Measurements from ENCODE around the gene MEF2A. TPM values are rescaled to one million over a fixed set of nuclear protein-coding genes. Genes with fewer than 3 reads are reported as not detected.

The MEF2A gene
- total RNA-seq, 1 experiment from 2014 or later, result 21.3 TPM

GRCh38 chr15:99547517-99547916, 18.3 kb upstream of the MEF2A start:
- Histone ChIP-seq H3K9me3 (ENCODE audit: low read length) (no peaks in the 10 kb centered on the region), H3K27ac (ENCODE audit: low read length) (no peak overlapping the region), H3K9ac (ENCODE audit: low read length) (no peak overlapping the region), H2AFZ (ENCODE audit: low read length) (no peak overlapping the region), H3F3A (ENCODE audit: low read length, unreplicated experiment) (no peaks in the 10 kb centered on the region), H3K9me2 (replicated peaks; ENCODE audit: low read length) (no peaks in the 10 kb centered on the region), H3K4me3 (ENCODE audit: low read length) (no peak overlapping the region), H3K27me3 (ENCODE audit: low read length) (no peaks in the 10 kb centered on the region), H3K4me2 (ENCODE audit: low read length) (no peak overlapping the region), H3K4me1 (ENCODE audit: insufficient read depth, low read length) (no peaks in the 10 kb centered on the region), H3K36me3 (ENCODE audit: low read depth, low read length) (no peaks in the 10 kb centered on the region), H3K79me2 (ENCODE audit: low read length) (no peaks in the 10 kb centered on the region), H4K20me1 (ENCODE audit: low read length) (no peaks in the 10 kb centered on the region)
- intact Hi-C loops (cut with micrococcal nuclease), result no loop called here
- BruUV-seq (replicated peaks), result no TSS peak
- CTCF ChIA-PET, result no interaction called here
- POLR2A ChIA-PET (ENCODE audit: unreplicated experiment), result no interaction called here
- no peak for TF ChIP-seq EZH2 (IDR thresholded peaks at IDR 0.05; ENCODE audit: low read length, unreplicated experiment)
- TF ChIP-seq EZH2phosphoT487 (IDR thresholded peaks at IDR 0.05; ENCODE audit: borderline replicate concordance, low read length), result no peak
- TF ChIP-seq, protein P1, sequence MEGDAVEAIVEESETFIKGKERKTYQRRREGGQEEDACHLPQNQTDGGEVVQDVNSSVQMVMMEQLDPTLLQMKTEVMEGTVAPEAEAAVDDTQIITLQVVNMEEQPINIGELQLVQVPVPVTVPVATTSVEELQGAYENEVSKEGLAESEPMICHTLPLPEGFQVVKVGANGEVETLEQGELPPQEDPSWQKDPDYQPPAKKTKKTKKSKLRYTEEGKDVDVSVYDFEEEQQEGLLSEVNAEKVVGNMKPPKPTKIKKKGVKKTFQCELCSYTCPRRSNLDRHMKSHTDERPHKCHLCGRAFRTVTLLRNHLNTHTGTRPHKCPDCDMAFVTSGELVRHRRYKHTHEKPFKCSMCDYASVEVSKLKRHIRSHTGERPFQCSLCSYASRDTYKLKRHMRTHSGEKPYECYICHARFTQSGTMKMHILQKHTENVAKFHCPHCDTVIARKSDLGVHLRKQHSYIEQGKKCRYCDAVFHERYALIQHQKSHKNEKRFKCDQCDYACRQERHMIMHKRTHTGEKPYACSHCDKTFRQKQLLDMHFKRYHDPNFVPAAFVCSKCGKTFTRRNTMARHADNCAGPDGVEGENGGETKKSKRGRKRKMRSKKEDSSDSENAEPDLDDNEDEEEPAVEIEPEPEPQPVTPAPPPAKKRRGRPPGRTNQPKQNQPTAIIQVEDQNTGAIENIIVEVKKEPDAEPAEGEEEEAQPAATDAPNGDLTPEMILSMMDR (conservative IDR thresholded peaks at IDR 0.05; ENCODE audit: low read depth, low read length), result no peak
- DNase-seq (no peak), ATAC-seq (peak; percentile 56)

- Histone ChIP-seq H3K36me3 (ENCODE audit: low read depth, low read length) (no peaks in the 10 kb centered on the region), H3K9me3 (ENCODE audit: low read length) (no peaks in the 10 kb centered on the region), H2AFZ (ENCODE audit: low read length) (no peak overlapping the region), H4K20me1 (ENCODE audit: low read length) (no peaks in the 10 kb centered on the region), H3K4me2 (ENCODE audit: low read length) (no peak overlapping the region), H3F3A (ENCODE audit: low read length, unreplicated experiment) (no peaks in the 10 kb centered on the region), H3K27me3 (ENCODE audit: low read length) (no peaks in the 10 kb centered on the region), H3K9ac (ENCODE audit: low read length) (no peak overlapping the region), H3K79me2 (ENCODE audit: low read length) (no peaks in the 10 kb centered on the region), H3K4me1 (ENCODE audit: insufficient read depth, low read length) (no peaks in the 10 kb centered on the region), H3K27ac (ENCODE audit: low read length) (no peak overlapping the region), H3K9me2 (replicated peaks; ENCODE audit: low read length) (no peaks in the 10 kb centered on the region), H3K4me3 (ENCODE audit: low read length) (no peak overlapping the region)
- ChIA-PET POLR2A (ENCODE audit: unreplicated experiment) (no interaction called here), CTCF (no interaction called here)
- TF ChIP-seq EZH2 (IDR thresholded peaks at IDR 0.05; ENCODE audit: low read length, unreplicated experiment) (no peak), EZH2phosphoT487 (IDR thresholded peaks at IDR 0.05; ENCODE audit: borderline replicate concordance, low read length) (no peak)
- TF ChIP-seq, protein P1 (conservative IDR thresholded peaks at IDR 0.05; ENCODE audit: low read depth, low read length), result no peak
- DNase-seq, result no peak
- no TSS peak for BruUV-seq (replicated peaks)
- intact Hi-C loops (cut with micrococcal nuclease), result no loop called here
- no peak for ATAC-seq
These were observed 15.7 kb upstream of the MEF2A start for GRCh38 chr15:99550077-99550476.

- Histone ChIP-seq H3K79me2 (ENCODE audit: low read length) (no peaks in the 10 kb centered on the region), H3K27me3 (ENCODE audit: low read length) (no peaks in the 10 kb centered on the region), H3K9ac (ENCODE audit: low read length) (no peak overlapping the region), H2AFZ (ENCODE audit: low read length) (no peak overlapping the region), H3K9me2 (replicated peaks; ENCODE audit: low read length) (no peaks in the 10 kb centered on the region), H3K36me3 (ENCODE audit: low read depth, low read length) (no peaks in the 10 kb centered on the region), H3K9me3 (ENCODE audit: low read length) (no peaks in the 10 kb centered on the region), H3K4me2 (ENCODE audit: low read length) (no peak overlapping the region), H3K27ac (ENCODE audit: low read length) (no peak overlapping the region), H3K4me3 (ENCODE audit: low read length) (no peak overlapping the region), H3K4me1 (ENCODE audit: insufficient read depth, low read length) (no peaks in the 10 kb centered on the region), H4K20me1 (ENCODE audit: low read length) (no peaks in the 10 kb centered on the region), H3F3A (ENCODE audit: low read length, unreplicated experiment) (no peaks in the 10 kb centered on the region)
- peak; percentile 25 for DNase-seq
- TF ChIP-seq EZH2 (IDR thresholded peaks at IDR 0.05; ENCODE audit: low read length, unreplicated experiment) (no peak), EZH2phosphoT487 (IDR thresholded peaks at IDR 0.05; ENCODE audit: borderline replicate concordance, low read length) (no peak)
- TF ChIP-seq, protein P1 (conservative IDR thresholded peaks at IDR 0.05; ENCODE audit: low read depth, low read length), result no peak
- BruUV-seq (replicated peaks), result no TSS peak
- ATAC-seq, result no peak
- ChIA-PET CTCF (no interaction called here), POLR2A (ENCODE audit: unreplicated experiment) (no interaction called here)
- intact Hi-C loops (cut with micrococcal nuclease), result no loop called here
These were observed 13.7 kb upstream of the MEF2A start for GRCh38 chr15:99552111-99552510.
